Retinal pigment epithelial cell (primary cell): ENCODE measurements around the gene RP2.

Source experiments
- DNase-seq: peaks from one replicate; pipeline ENCODE4 v3.0.0-alpha.2; 2010; ENCODE audit warnings: low read depth
- H3K4me3 ChIP-seq: 2 replicates; pipeline ENCODE4 v1.5.1; 2011; ENCODE audit warnings: mild to moderate bottlenecking, low read length, control low read depth, moderate library complexity
- CTCF ChIP-seq: conservative IDR thresholded peaks from 2 replicates; pipeline ENCODE4 v1.5.1; 2011; ENCODE audit warnings: low read depth, low read length, control low read depth, inconsistent platforms

Gene RP2

GRCh38 chrX:46865281-46865680, 28.4 kb downstream of the RP2 start:
- DNase-seq: peak; percentile 27
- TF ChIP-seq CTCF: no peak
- H3K4me3 ChIP-seq: no peak overlapping the region

GRCh38 chrX:46866726-46867125, 29.9 kb downstream of the RP2 start:
- TF ChIP-seq CTCF: no peak
- no peak overlapping the region for H3K4me3 ChIP-seq
- no peak for DNase-seq

GRCh38 chrX:46873746-46874145, 36.9 kb downstream of the RP2 start:
- no peak for DNase-seq
- no peak overlapping the region for H3K4me3 ChIP-seq
- TF ChIP-seq CTCF: no peak

- no peak overlapping the region for H3K4me3 ChIP-seq
- no peak for TF ChIP-seq CTCF
- DNase-seq: no peak
These were observed 40.1 kb downstream of the RP2 start for GRCh38 chrX:46876901-46877300.

GRCh38 chrX:46882266-46882665, 45.4 kb downstream of the RP2 start:
- TF ChIP-seq CTCF: no peak
- no peak for DNase-seq
- no peak overlapping the region for H3K4me3 ChIP-seq

GRCh38 chrX:46884799-46885198, 48.0 kb downstream of the RP2 start:
- TF ChIP-seq CTCF: no peak
- DNase-seq: no peak
- H3K4me3 ChIP-seq: no peak overlapping the region

- no peak overlapping the region for H3K4me3 ChIP-seq
- no peak for TF ChIP-seq CTCF
- no peak for DNase-seq
These were observed 61.4 kb downstream of the RP2 start for GRCh38 chrX:46898207-46898606.
